GM18951 (cell line): Measurements from ENCODE around the gene UBE2D2.
"Not testable (repeated sequence)": the region's sequence is repeated elsewhere in the genome, so short reads cannot be mapped to it uniquely, and the experiment has no call there.

Source experiments
- POLR2A ChIP-seq: IDR thresholded peaks from 4 replicates; pipeline ENCODE4 v1.6.1; 2011; ENCODE audit warnings: mild to moderate bottlenecking; ENCODE audit not compliant: insufficient read length, insufficient read depth; ENCODE audit errors: extremely low read depth
- in situ Hi-C: fragments of 300-500 bp; cut with MboI; formaldehyde crosslinking; loops from one replicate; pipeline ENCODE4 v1.12.0; 2022; ENCODE audit warnings: low sequenced_read_pairs, mixed read lengths, inconsistent platforms; ENCODE audit not compliant: unreplicated experiment

Gene UBE2D2

DNA sequence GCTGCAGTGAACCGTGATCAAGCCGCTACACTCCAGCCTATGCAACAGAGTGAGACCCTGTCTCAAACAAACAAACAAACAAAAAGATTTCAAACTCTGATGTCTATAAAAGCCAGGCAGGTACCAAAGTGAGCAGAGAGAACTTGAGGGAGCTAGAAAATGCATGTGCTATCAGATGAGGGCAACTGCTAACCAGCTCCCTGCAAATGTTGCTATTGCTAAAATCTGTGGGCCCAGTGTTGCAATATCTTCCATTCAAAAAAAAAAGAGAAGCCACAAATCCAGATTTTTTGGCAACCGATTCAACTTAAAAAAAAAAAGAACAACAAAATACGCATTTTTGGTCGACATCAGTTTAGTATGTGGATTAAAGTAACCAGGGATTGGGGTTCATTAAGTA lies 5.5 kb downstream of the UBE2D2 start:
- no peak for TF ChIP-seq POLR2A
- in situ Hi-C loops: no loop called here

GRCh38 chr5:139569270-139569955 lies 8.3 kb downstream of the UBE2D2 start:
- no peak for TF ChIP-seq POLR2A
- in situ Hi-C loops: no loop called here

DNA sequence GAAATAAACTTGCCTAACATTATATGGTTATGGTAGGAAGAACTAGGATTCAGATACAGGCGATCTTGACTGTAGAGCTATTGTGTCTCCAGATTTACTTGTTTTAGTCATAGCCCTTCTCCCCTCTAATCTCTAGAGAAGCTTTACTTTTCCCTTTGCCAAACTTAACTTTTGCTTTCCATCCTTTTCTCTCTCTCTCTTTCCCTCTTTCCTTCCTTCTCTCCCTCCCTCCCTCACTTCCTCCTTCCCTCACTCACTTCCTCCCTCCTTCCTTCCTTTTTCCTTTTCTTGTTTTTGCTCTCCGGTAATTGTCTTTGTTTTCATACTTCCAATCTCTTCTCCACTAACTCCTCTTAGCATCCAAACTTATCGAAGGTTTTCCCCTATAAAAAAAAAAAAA lies 10.4 kb downstream of the UBE2D2 start:
- no peak for TF ChIP-seq POLR2A
- in situ Hi-C loops: no loop called here

GRCh38 chr5:139571966-139572365 lies 10.8 kb downstream of the UBE2D2 start:
- in situ Hi-C loops: no loop called here
- no peak for TF ChIP-seq POLR2A

DNA sequence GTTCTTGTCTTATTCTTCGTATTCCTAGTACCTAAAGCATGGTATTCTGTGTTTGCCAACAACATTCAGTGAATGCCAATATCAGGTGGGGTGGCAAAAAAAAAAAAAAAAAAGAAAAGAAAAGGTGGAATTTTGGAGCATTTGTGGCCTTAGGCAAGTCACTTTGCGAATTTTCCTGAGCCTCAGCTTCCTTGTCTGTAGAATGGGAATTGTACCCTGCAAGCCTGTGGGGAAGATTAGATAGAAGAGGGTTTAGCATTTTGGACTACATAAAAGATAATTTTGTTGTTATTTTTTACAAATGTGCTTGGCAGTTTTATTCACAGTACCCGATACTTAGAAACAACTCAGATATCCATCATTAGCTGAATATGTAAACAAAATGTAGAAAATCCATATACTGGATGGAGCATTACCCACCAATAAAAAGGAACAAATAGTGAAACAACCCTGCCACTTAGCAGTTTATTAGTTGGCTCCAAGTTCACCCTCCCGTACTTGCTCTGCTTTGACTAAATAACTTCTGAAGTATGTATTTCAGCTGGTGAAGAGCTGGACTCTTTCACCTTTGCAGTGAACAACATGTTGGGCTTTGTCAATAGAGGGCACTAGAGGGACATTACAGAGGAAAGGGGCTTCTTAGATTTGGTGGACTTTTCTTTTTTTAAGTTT lies 13.6 kb downstream of the UBE2D2 start:
- no peak for TF ChIP-seq POLR2A
- in situ Hi-C loops: no loop called here

DNA sequence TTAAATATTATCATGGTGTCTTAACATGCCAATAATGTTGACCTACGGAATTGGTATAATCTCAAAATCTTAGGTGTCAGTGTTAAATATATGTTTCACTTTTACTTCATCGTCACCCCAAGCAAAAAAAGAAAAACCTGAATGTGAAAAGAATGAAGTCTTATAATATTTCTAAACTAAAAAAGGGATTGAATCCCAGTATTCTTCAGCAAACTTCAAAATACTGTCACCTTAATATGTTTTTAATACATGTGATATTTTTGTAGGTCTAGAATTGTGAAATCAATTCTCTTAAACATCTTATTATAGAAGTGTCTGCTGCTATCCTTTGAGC lies 14.1 kb downstream of the UBE2D2 start:
- TF ChIP-seq POLR2A: no peak
- in situ Hi-C loops: no loop called here

DNA sequence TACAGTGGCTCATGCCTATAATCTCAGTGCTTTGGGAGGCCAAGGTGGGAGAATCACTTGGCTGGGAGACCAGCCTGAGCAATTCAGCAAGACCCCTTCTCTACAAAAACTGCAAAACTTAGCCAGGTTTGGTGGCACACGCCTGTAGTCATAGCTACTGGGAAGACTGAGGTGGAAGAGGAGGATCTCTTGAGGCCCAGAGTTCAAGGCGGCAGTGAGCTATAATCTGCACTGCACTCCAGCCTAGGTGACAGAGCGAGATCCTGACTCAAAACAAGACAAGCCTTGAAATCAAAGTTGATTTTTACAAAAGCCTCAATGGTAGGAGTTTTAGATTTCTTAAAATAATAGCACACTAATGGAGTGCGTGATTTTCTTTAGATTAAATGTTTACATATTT lies 14.6 kb downstream of the UBE2D2 start:
- no peak for TF ChIP-seq POLR2A
- in situ Hi-C loops: no loop called here

GRCh38 chr5:139577689-139578290 lies 16.7 kb downstream of the UBE2D2 start:
- in situ Hi-C loops: no loop called here
- no peak for TF ChIP-seq POLR2A

GRCh38 chr5:139578325-139578724 lies 17.2 kb downstream of the UBE2D2 start:
- in situ Hi-C loops: no loop called here
- no peak for TF ChIP-seq POLR2A

DNA sequence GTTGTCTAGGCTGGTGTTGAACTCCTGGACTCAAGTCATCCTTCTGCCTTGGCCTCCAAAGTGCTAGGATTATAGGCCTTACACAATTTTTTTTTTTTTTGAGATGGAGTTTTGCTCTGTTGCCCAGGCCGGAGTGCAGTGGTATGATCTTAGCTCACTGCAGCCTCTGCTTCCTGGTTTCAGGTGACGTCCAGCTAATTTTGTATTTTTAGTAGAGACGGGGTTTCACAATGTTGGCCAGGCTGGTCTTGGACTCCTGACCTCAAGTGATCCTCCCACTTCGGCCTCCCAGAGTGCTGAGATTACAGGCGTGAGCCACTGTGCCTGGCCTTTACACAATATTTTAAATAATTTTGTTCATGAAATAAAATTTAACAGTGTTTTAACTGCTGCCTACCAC lies 21.0 kb downstream of the UBE2D2 start:
- in situ Hi-C loops: not testable (repeated sequence)

DNA sequence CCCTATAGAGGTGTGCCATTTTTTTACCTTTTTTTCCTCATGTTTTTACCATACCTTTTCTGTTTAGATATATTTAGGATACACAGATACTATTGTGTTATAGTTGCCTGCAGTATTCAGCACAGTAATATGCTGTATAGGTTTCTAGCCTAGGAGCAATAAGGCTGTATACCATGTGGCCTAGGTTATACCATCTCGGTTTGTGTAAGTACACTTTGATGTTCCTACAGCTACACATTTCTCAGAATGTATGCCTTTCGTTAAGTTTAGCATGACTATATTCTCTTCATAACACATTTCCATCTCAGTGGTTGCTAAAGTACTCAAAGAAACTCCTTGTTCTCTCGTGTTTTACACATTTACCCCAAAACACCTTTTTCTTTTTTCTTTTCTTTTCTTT lies 23.0 kb downstream of the UBE2D2 start:
- no peak for TF ChIP-seq POLR2A
- in situ Hi-C loops: no loop called here

DNA sequence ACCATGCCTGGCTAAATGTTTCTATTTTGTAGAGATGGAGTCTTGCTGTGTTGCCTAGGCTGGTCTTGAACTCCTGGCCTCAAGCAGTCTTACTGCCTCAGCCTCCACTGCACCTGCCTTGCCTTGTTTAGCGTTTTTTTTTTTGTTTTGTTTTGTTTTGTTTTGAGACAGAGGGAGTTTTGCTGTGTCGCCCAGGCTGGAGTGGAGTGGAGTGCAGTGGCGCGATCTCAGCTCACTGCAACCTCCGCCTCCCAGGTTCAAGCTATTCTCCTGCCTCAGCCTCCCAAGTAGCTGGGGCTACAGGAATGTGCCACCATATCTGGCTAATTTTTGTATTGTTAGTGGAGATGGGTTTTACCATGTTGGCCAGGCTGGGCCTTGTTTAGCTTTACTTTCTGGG lies 27.0 kb downstream of the UBE2D2 start:
- in situ Hi-C loops: not testable (repeated sequence)

DNA sequence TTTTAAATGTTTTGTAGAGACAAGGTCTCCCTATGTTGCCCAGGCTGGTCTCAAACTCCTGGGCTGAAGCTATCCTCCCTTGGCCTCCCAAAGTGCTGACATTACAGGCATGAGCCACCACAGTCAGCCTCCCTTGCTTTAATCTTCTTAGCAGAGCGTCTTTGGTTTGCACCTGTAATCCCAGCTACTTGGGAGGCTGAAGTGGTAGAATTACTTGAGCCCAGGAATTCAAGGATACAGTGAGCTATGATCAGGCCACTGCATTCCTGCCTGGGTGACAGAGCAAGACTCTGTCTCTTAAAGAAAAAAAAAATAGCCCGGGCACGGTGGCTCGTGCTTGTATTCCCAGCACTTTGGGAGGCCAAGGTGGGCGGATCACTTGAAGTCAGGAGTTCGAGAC lies 27.8 kb downstream of the UBE2D2 start:
- no peak for TF ChIP-seq POLR2A
- in situ Hi-C loops: no loop called here

GRCh38 chr5:139592289-139592688 lies 31.1 kb downstream of the UBE2D2 start:
- TF ChIP-seq POLR2A: no peak
- in situ Hi-C loops: no loop called here

DNA sequence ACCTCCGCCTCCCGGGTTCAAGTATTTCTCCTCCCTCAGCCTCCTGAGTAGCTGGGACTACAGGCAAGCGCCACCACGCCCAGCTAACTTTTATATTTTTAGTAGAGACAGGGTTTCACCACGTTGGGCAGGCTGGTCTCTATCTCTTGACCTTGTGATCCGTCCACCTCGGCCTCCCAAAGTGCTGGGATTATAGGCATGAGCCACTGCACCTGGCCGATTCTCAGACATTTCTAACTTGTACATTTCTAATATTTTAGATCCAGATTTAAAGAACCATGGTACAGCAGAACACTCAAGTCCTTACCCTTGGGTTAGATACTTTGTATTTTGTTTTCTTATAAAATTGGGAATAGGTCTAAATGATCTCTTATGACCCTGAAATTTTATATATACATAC lies 31.9 kb downstream of the UBE2D2 start:
- in situ Hi-C loops: not testable (repeated sequence)
